ENCODE measurements around the gene OMP. TPM values are rescaled to one million over a fixed set of nuclear protein-coding genes. Genes with fewer than 3 reads are reported as not detected.
A peak's percentile ranks its signal among the peaks of the same experiment; 100 is the strongest.

Gene OMP
- total RNA-seq, 5 donors from 2014 or later (not counting 1 experiment from before 2014, with no cell fraction given): 0.79 TPM; not detected in 4

DNA sequence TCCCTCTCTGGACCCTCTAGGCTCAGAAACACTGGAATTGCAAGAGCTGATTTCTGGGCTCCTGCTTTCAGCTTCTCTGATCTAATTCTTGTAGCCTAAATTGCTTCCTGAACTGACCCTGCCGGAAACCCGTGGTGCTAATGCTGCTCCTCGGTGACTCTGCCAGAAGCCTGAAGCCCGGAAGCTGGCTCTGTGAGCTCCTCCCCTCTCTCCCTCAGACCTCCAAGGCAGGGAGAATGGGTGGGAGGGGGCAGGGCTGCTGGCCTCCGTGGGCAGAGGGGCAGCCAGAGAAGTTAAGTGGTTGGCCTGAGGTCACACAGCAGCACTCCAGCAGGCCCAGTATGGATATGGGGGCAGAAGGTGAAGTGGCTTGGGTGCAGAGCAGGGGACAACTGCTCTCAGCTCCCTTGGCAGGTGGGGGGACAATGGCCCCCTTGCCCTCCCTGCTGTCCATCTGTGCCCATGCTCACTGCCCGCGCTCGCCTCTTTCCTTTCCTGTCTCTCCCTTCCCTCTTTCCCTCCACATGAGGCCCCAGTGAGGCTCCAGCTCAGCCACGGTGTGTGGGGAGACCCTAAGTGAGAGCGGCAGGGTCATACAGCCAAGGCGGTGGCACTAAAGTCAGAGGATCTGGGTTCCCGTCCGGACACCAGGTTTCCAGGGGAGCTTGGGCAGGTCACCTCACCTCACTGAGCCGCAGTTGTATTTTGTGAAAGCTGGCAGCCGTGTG is 19.6 kb upstream of the OMP start:
- POLR2A ChIA-PET: interaction anchor here (0.6 to 1.2 kb wide), 3 partner anchors 35 to 284 kb away, joined by 3 to 11 read pairs (median 5); no protein-coding TSS in a partner anchor
- 89% methylated on average over 11 of the region's 15 CpGs for WGBS (ENCODE audit: insufficient coverage)
- Histone ChIP-seq H3K36me3 (ENCODE audit: control insufficient read depth in 2 of 2, extremely low read depth in 1 of 2, insufficient read depth in 1 of 2, low read length in 1 of 2) (no peaks in the 10 kb centered on the region), H3K27me3 (replicated peaks in 1 of 2; ENCODE audit: control insufficient read depth in 2 of 2, extremely low read depth in 1 of 2, insufficient read depth in 2 of 2, low read length in 1 of 2) (no peaks in the 10 kb centered on the region), H3K4me3 (ENCODE audit: control insufficient read depth in 1 of 2, extremely low read depth in 1 of 2, low read length in 1 of 2) (peak overlapping the region; percentile 27 to 50), H3K4me1 (ENCODE audit: control insufficient read depth in 1 of 2, extremely low read depth in 1 of 2, insufficient read depth in 2 of 2, low read length in 2 of 2) (peaks cover 6 to 30% of the 10 kb centered on the region in 2 experiments), H3K27ac (ENCODE audit: low read length) (peak overlapping the region; percentile 83), H3K9me3 (no peaks in the 10 kb centered on the region)
- Mint-ChIP-seq H3K9me3 (peaks cover 0 to 7% (median 0%) of the 10 kb centered on the region in 3 donors), H3K27ac (peak overlapping the region; percentile 98 to 99), H3K27me3 (no peaks in the 10 kb centered on the region), H3K36me3 (no peaks in the 10 kb centered on the region), H3K4me3 (peak overlapping the region; percentile 64 to 75 (median 73)), H3K4me1 (peaks cover 18 to 30% (median 22%) of the 10 kb centered on the region in 3 donors)
- DNase-seq (peak; percentile 13 to 63 (median 43)), ATAC-seq (replicated peaks in 1 of 4) (peak; percentile 90 to 96 (median 94))
- CTCF ChIA-PET: interaction anchor here (0.8 to 2.5 kb wide), 3 partner anchors 8 to 35 kb away, joined by 3 to 9 read pairs (median 5); no protein-coding TSS in a partner anchor

GRCh38 chr11:77083566-77084245 is 18.9 kb upstream of the OMP start:
- H3K4me1 Mint-ChIP-seq: peaks cover 18 to 30% (median 22%) of the 10 kb centered on the region in 3 donors
- Histone ChIP-seq H3K27ac (ENCODE audit: low read length) (peak overlapping the region; percentile 83), H3K36me3 (ENCODE audit: control insufficient read depth in 2 of 2, extremely low read depth in 1 of 2, insufficient read depth in 1 of 2, low read length in 1 of 2) (no peaks in the 10 kb centered on the region), H3K27me3 (replicated peaks in 1 of 2; ENCODE audit: control insufficient read depth in 2 of 2, extremely low read depth in 1 of 2, insufficient read depth in 2 of 2, low read length in 1 of 2) (no peaks in the 10 kb centered on the region), H3K4me1 (ENCODE audit: control insufficient read depth in 1 of 2, extremely low read depth in 1 of 2, insufficient read depth in 2 of 2, low read length in 2 of 2) (peaks cover 6 to 30% of the 10 kb centered on the region in 2 experiments), H3K9me3 (no peaks in the 10 kb centered on the region), H3K4me3 (ENCODE audit: control insufficient read depth in 1 of 2, extremely low read depth in 1 of 2, low read length in 1 of 2) (no peak overlapping the region)
- H3K27ac Mint-ChIP-seq: peak overlapping the region; percentile 70 to 98
- H3K9me3 Mint-ChIP-seq: peaks cover 0 to 5% (median 0%) of the 10 kb centered on the region in 3 donors
- CTCF ChIA-PET: interaction anchor here (0.5 to 2.5 kb wide), 3 partner anchors 8 to 1868 kb away, joined by 3 to 9 read pairs (median 4); no protein-coding TSS in a partner anchor
- no peaks in the 10 kb centered on the region for H3K36me3 Mint-ChIP-seq
- DNase-seq (peak in 1 of 35 experiments; percentile 1), ATAC-seq (replicated peaks in 1 of 4) (no peak)
- H3K4me3 Mint-ChIP-seq: peak overlapping the region in 1 of 3 donors; percentile 75
- POLR2A ChIA-PET: no interaction called here
- no peaks in the 10 kb centered on the region for H3K27me3 Mint-ChIP-seq
- WGBS (ENCODE audit: insufficient coverage): 95% methylated on average over 11 of the region's 12 CpGs

DNA sequence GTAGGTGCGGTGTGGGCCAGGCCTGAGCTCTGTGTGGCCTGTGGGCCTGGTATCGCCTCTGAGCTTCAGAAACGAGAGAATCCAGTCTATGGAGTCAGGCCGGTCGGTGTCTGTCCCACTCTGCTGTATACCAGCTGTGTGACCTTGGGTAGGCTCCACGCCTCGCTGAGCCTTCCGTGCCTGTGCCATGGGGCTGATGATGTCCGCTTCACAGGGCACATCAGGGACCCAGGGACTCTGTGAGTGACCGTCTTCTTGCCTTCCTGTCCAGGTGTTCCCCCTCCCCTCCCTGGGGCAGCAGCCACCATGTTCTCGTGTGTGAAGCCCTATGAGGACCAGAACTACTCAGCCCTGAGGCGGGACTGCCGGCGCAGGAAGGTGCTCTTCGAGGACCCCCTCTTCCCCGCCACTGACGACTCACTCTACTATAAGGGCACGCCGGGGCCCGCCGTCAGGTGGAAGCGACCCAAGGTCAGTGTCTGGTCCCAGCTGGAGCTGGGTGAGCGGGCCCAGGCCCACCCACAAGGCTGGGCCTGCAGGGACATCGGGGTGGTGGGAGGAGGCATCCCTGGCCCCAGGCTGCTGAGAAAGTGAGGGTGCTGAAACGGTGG is 18.0 kb upstream of the OMP start:
- H3K27me3 ChIP-seq (replicated peaks in 1 of 2; ENCODE audit: control insufficient read depth in 2 of 2, extremely low read depth in 1 of 2, insufficient read depth in 2 of 2, low read length in 1 of 2): no peaks in the 10 kb centered on the region
- H3K9me3 Mint-ChIP-seq: no peaks in the 10 kb centered on the region
- 92% methylated on average over 24 of the region's 25 CpGs for WGBS (ENCODE audit: insufficient coverage)
- no peaks in the 10 kb centered on the region for H3K36me3 Mint-ChIP-seq
- peak overlapping the region in 1 of 2 donors; percentile 36 for H3K27ac Mint-ChIP-seq
- H3K36me3 ChIP-seq (ENCODE audit: control insufficient read depth in 2 of 2, extremely low read depth in 1 of 2, insufficient read depth in 1 of 2, low read length in 1 of 2): no peaks in the 10 kb centered on the region
- no peaks in the 10 kb centered on the region for H3K9me3 ChIP-seq
- peaks cover 6 to 30% of the 10 kb centered on the region in 2 experiments for H3K4me1 ChIP-seq (ENCODE audit: control insufficient read depth in 1 of 2, extremely low read depth in 1 of 2, insufficient read depth in 2 of 2, low read length in 2 of 2)
- peaks cover 18 to 28% (median 22%) of the 10 kb centered on the region in 3 donors for H3K4me1 Mint-ChIP-seq
- H3K27ac ChIP-seq (ENCODE audit: low read length): no peak overlapping the region
- ChIA-PET CTCF (interaction anchor here in 1 of 2 donors (0.6 kb wide), 1 partner anchor 1869 kb away, joined by 4 read pairs; no protein-coding TSS in a partner anchor), POLR2A (no interaction called here)
- no peaks in the 10 kb centered on the region for H3K27me3 Mint-ChIP-seq
- H3K4me3 ChIP-seq (ENCODE audit: control insufficient read depth in 1 of 2, extremely low read depth in 1 of 2, low read length in 1 of 2): no peak overlapping the region
- peak in 1 of 35 experiments; percentile 3 for DNase-seq
- no peak for ATAC-seq (replicated peaks in 1 of 4)
- H3K4me3 Mint-ChIP-seq: no peak overlapping the region

DNA sequence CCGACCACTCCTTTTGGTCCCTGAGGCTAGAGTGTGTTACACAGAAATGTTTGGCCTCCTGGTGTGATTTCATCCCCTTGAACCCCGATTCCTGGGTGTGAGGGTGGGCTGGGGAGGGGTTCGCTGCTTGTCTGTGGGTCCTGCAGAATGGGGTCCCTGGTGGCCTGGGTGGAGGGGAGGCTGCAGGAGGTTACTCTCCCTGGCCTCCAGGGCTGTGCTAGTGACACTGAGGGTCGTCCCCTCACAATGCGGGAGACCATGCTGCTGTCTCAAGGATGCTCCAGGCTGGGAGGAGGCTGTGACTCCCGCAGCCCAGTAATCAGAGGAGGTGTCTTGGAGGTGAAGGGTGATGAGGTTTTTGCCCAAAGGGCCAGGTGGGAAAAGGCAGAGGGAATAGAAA is 17.0 kb upstream of the OMP start:
- no peak for DNase-seq
- H3K36me3 Mint-ChIP-seq: no peaks in the 10 kb centered on the region
- H3K27ac Mint-ChIP-seq: no peak overlapping the region
- ChIA-PET CTCF (no interaction called here), POLR2A (no interaction called here)
- WGBS (ENCODE audit: insufficient coverage): 92% methylated on average over 5 of the region's 6 CpGs
- H3K27me3 Mint-ChIP-seq: no peaks in the 10 kb centered on the region
- no peak overlapping the region for H3K27ac ChIP-seq (ENCODE audit: low read length)
- H3K9me3 ChIP-seq: no peaks in the 10 kb centered on the region
- peaks cover 18 to 22% (median 22%) of the 10 kb centered on the region in 3 donors for H3K4me1 Mint-ChIP-seq
- peaks cover 6 to 30% of the 10 kb centered on the region in 2 experiments for H3K4me1 ChIP-seq (ENCODE audit: control insufficient read depth in 1 of 2, extremely low read depth in 1 of 2, insufficient read depth in 2 of 2, low read length in 2 of 2)
- ATAC-seq (replicated peaks in 1 of 4): no peak
- no peak overlapping the region for H3K4me3 Mint-ChIP-seq
- H3K9me3 Mint-ChIP-seq: no peaks in the 10 kb centered on the region
- H3K27me3 ChIP-seq (replicated peaks in 1 of 2; ENCODE audit: control insufficient read depth in 2 of 2, extremely low read depth in 1 of 2, insufficient read depth in 2 of 2, low read length in 1 of 2): peaks cover 0 to 1% of the 10 kb centered on the region in 2 experiments
- no peak overlapping the region for H3K4me3 ChIP-seq (ENCODE audit: control insufficient read depth in 1 of 2, extremely low read depth in 1 of 2, low read length in 1 of 2)
- no peaks in the 10 kb centered on the region for H3K36me3 ChIP-seq (ENCODE audit: control insufficient read depth in 2 of 2, extremely low read depth in 1 of 2, insufficient read depth in 1 of 2, low read length in 1 of 2)

GRCh38 chr11:77086521-77087472 is 15.8 kb upstream of the OMP start:
- CTCF ChIA-PET: interaction anchor here in 1 of 2 donors (0.6 kb wide), 1 partner anchor 32 kb away, joined by 5 read pairs; no protein-coding TSS in a partner anchor
- Histone ChIP-seq H3K36me3 (ENCODE audit: control insufficient read depth in 2 of 2, extremely low read depth in 1 of 2, insufficient read depth in 1 of 2, low read length in 1 of 2) (no peaks in the 10 kb centered on the region), H3K4me3 (ENCODE audit: control insufficient read depth in 1 of 2, extremely low read depth in 1 of 2, low read length in 1 of 2) (no peak overlapping the region), H3K27me3 (replicated peaks in 1 of 2; ENCODE audit: control insufficient read depth in 2 of 2, extremely low read depth in 1 of 2, insufficient read depth in 2 of 2, low read length in 1 of 2) (peaks cover 0 to 5% of the 10 kb centered on the region in 2 experiments), H3K27ac (ENCODE audit: low read length) (no peak overlapping the region), H3K9me3 (no peaks in the 10 kb centered on the region), H3K4me1 (ENCODE audit: control insufficient read depth in 1 of 2, extremely low read depth in 1 of 2, insufficient read depth in 2 of 2, low read length in 2 of 2) (peaks cover 6 to 33% of the 10 kb centered on the region in 2 experiments)
- POLR2A ChIA-PET: no interaction called here
- no peak for ATAC-seq (replicated peaks in 1 of 4)
- H3K27ac Mint-ChIP-seq: no peak overlapping the region
- no peaks in the 10 kb centered on the region for H3K36me3 Mint-ChIP-seq
- H3K27me3 Mint-ChIP-seq: no peaks in the 10 kb centered on the region
- H3K4me3 Mint-ChIP-seq: no peak overlapping the region
- no peaks in the 10 kb centered on the region for H3K9me3 Mint-ChIP-seq
- H3K4me1 Mint-ChIP-seq: peaks cover 20 to 22% (median 21%) of the 10 kb centered on the region in 3 donors
- WGBS (ENCODE audit: insufficient coverage): 88% methylated on average over 15 of the region's 23 CpGs
- DNase-seq: no peak

Measured in T-cell (primary cell).